Prostate gland (tissue), 2 donors: ENCODE results near the gene ELN. TPM values are rescaled to one million over a fixed set of nuclear protein-coding genes. Genes with fewer than 3 reads are reported as not detected.

Source experiments
- DNase-seq: peaks from one replicate; pipeline ENCODE4 v3.0.0-alpha.2; 2019; ENCODE audit warnings: low spot score
- H3K27ac ChIP-seq, 2 donors: fragments of 200-600 bp; sonication (generic); 2 replicates each; pipeline ENCODE4 v1.5.1; 2017 to 2019
- H3K27me3 ChIP-seq: fragments of 200-600 bp; sonication (generic); replicated peaks from 2 replicates; pipeline ENCODE4 v1.5.1; 2019; ENCODE audit not compliant: insufficient read depth
- H3K36me3 ChIP-seq, 2 donors: fragments of 200-600 bp; sonication (generic); 1 replicate in 1 of 2; 2 replicates in 1 of 2; pipeline versions ENCODE4 v1.5.1 to v1.8.1; 2017 to 2019
- H3K4me1 ChIP-seq: fragments of 200-600 bp; sonication (generic); replicated peaks from 2 replicates; pipeline ENCODE4 v1.5.1; 2019
- H3K4me3 ChIP-seq, 2 donors: fragments of 200-600 bp; sonication (generic); 2 replicates each; pipeline ENCODE4 v1.5.1; 2017 to 2019
- H3K9me3 ChIP-seq: fragments of 200-600 bp; sonication (generic); 2 replicates; pipeline ENCODE4 v1.5.1; 2017
- POLR2A ChIP-seq: fragments of 450-650 bp; IDR thresholded peaks from one replicate; pipeline ENCODE4 v1.6.1; 2016; ENCODE audit warnings: antibody characterized with exemption, mild to moderate bottlenecking
- POLR2AphosphoS5 ChIP-seq: sonication (generic); formaldehyde crosslinking; IDR thresholded peaks from one replicate; pipeline ENCODE4 v1.6.1; 2017; ENCODE audit warnings: antibody characterized with exemption
- WGBS: methylation state at CpG from one replicate; pipeline ENCODE4 v1.1.5; 2018; 5-methylcytosine and 5-hydroxymethylcytosine counted together
- intact Hi-C: fragments of 100-400 bp; cut with DNase I; formaldehyde crosslinking; loops from one replicate; pipeline ENCODE4 v1.14.2; 2022
- total RNA-seq, 2 donors: library from RNA; depleted of rRNA; stranded (reverse); fragments of >200 nt; gene quantifications; one replicate each; pipeline ENCODE4 v1.1.0, GENCODE V29; 2016
- TF ChIP-seq, protein P1 (sequence below), 4 experiments: fragments of 200-600 bp in 2 of 4; fragments of 450-650 bp in 2 of 4; sonication (generic) in 2 of 4; IDR thresholded peaks; 1 replicate in 3 of 4; 2 replicates in 1 of 4; pipeline ENCODE4 v1.5.1; 2016 to 2019; ENCODE audit warnings: antibody characterized with exemption in 4 of 4, mild to moderate bottlenecking in 2 of 4, moderate library complexity in 2 of 4

The ELN gene
- total RNA-seq, 2 donors from 2014 or later = 34.7 to 93.4 TPM

DNA sequence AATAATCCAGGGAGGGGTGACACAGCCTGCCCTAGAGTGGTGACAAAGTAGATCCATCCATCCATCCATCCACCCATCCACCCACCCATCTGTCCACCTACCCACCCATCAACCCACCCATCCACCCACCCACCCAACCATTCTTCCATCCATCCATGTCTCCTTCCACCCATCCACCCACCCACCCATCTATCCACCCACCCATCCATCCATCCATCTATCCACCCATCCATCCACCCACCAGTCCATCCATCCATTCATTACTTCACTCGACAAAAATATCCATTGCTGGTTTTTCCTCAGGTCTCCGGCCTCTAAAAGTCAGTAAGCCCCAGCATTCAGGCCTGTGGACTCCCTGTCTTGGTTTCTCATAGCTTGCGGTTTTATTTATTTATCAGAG, 43.1 kb downstream of the ELN start:
- Histone ChIP-seq H3K4me3 (no peak overlapping the region), H3K4me1 (no peaks in the 10 kb centered on the region), H3K27me3 (no peaks in the 10 kb centered on the region), H3K9me3 (no peaks in the 10 kb centered on the region), H3K27ac (no peak overlapping the region), H3K36me3 (no peaks in the 10 kb centered on the region)
- no peak for TF ChIP-seq POLR2AphosphoS5
- intact Hi-C loops = no loop called here
- WGBS = 98% methylated on average over 3 of the region's 3 CpGs
- DNase-seq = no peak

DNA sequence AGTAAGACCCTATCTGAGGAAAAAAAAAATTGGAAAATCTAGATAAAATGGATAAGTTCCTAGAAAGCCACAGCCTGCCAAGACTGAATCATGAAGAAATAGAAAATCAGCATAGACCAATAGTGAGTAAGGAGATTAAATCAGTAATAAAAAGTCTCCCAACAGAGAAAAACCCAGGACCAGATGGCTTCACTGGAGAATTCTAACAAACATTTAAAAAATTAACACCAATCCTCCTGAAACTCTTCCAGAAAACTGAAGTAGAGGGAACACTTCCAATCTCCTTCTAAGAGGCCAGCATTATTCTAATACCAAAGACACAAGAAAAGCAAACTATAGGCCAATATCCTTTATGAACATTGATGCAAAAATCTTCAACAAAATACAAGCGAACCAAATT, 46.8 kb downstream of the ELN start:
- H3K27me3 ChIP-seq = no peaks in the 10 kb centered on the region
- no peak overlapping the region for H3K4me3 ChIP-seq
- TF ChIP-seq, protein P1, sequence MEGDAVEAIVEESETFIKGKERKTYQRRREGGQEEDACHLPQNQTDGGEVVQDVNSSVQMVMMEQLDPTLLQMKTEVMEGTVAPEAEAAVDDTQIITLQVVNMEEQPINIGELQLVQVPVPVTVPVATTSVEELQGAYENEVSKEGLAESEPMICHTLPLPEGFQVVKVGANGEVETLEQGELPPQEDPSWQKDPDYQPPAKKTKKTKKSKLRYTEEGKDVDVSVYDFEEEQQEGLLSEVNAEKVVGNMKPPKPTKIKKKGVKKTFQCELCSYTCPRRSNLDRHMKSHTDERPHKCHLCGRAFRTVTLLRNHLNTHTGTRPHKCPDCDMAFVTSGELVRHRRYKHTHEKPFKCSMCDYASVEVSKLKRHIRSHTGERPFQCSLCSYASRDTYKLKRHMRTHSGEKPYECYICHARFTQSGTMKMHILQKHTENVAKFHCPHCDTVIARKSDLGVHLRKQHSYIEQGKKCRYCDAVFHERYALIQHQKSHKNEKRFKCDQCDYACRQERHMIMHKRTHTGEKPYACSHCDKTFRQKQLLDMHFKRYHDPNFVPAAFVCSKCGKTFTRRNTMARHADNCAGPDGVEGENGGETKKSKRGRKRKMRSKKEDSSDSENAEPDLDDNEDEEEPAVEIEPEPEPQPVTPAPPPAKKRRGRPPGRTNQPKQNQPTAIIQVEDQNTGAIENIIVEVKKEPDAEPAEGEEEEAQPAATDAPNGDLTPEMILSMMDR (IDR thresholded peaks at IDR 0.05) = no peak
- TF ChIP-seq POLR2A (no peak), POLR2AphosphoS5 (no peak)
- H3K36me3 ChIP-seq = no peaks in the 10 kb centered on the region
- DNase-seq = no peak
- H3K4me1 ChIP-seq = no peaks in the 10 kb centered on the region
- no peak overlapping the region for H3K27ac ChIP-seq
- H3K9me3 ChIP-seq = no peaks in the 10 kb centered on the region
- intact Hi-C loops = no loop called here
- WGBS = 94% methylated on average over 1 of the region's 1 CpG

DNA sequence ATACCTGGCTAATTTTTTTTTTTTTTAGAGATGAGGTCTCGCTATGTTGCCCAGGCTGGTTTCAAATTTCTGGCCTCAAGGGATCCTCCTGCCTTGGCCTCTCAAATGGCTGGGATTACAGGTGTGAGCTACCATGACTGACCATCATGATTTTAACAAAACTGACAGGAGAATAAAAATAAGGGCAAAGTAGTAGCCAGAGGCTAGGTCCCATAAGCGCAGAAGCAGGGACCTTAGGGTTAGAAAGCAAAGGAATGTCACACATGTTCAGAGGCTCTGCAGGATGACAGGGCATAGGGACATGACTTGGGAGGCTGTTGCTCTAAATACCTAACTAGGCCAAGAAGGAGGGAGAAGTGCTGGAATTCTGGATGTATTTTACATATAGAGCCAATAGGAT, 50.5 kb downstream of the ELN start:
- no peak overlapping the region for H3K27ac ChIP-seq
- no peak for DNase-seq
- H3K9me3 ChIP-seq = no peaks in the 10 kb centered on the region
- H3K27me3 ChIP-seq = no peaks in the 10 kb centered on the region
- no peak overlapping the region for H3K4me3 ChIP-seq
- TF ChIP-seq POLR2A = no peak
- TF ChIP-seq, protein P1 (IDR thresholded peaks at IDR 0.05) = no peak
- no peak for TF ChIP-seq POLR2AphosphoS5
- intact Hi-C loops = no loop called here
- H3K36me3 ChIP-seq = no peaks in the 10 kb centered on the region
- H3K4me1 ChIP-seq = peaks cover 3% of the 10 kb centered on the region
- WGBS = 89% methylated on average over 2 of the region's 2 CpGs

DNA sequence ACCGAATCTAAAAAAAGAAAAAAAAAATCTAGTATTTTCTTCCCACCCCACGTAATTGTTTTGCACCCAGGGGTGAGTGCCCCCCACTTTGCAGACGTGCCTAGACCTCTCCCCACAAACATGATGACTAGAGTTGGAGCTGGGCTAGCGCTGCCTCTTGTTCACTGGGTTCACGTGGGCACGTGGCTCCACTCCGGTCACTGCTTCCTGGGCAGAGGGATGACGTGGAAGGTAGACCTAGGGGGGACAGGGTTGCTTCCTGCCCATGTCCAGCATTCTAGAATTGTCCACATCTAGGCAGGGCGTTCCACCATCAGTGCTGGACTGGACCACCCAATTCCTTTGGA, 54.8 kb downstream of the ELN start:
- peaks cover 3% of the 10 kb centered on the region for H3K4me1 ChIP-seq

DNA sequence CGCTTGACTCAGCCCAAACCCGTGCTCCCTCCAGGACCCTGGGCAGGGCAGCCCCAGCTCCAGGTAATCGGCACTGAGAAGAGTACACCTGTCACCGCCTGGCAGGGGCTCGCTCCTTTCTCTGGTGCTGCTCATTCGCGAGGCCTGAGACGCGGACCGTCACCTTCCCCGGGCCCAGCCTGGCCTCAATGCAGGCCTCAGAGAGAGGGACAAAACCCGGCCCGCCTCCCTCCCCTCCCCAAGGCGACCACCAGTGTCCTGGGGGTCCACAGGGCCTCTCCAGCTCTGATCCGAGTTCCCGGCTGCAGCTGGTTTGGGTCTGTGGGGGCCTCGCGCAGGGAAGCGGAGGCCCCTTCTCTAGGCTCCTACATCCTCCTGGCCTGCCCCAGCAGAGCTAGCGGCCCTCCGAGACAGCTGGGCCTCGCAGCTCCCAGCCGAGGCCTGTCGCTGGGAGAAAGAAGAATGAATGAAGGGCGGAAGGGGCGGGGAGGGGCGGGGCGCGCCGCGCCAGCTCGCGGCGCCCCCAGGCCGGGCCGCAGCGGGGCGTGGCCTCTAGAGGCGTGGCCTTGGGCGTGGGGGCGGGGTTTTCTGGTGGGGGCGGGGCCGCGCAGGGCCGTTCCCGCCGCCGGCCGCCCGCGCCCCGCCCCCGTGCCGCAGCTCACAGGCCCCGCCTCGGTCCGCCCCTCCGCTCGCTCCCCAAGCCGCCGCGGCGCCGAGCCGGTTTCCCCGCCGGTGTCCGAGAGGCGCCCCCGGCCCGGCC, 55.3 kb downstream of the ELN start, which contains the start of gene LIMK1:
Gene LIMK1 (plus strand): TSS at position 688 of the 760 bp plus-strand sequence. CDS start 187 bp downstream, outside the sequence.
- WGBS = 12% methylated on average over 28 of the region's 71 CpGs
- intact Hi-C loops = no loop called here
- no peaks in the 10 kb centered on the region for H3K27me3 ChIP-seq
- H3K4me1 ChIP-seq = peaks cover 3% of the 10 kb centered on the region
- TF ChIP-seq, protein P1 (IDR thresholded peaks at IDR 0.05) = no peak
- TF ChIP-seq POLR2A (peak; percentile 19), POLR2AphosphoS5 (no peak)
- H3K4me3 ChIP-seq = peak within 1 kb of the TSS; percentile 66 to 70
- DNase-seq = peak; percentile 74
- no peaks in the 10 kb centered on the region for H3K36me3 ChIP-seq
- no peaks in the 10 kb centered on the region for H3K9me3 ChIP-seq
- H3K27ac ChIP-seq = peak within 1 kb of the TSS; percentile 55 to 67

More for the DNA sequence above, 54.8 kb downstream of the ELN start:
- TF ChIP-seq POLR2AphosphoS5 (no peak), POLR2A (no peak)
- TF ChIP-seq, protein P1 (IDR thresholded peaks at IDR 0.05) = no peak
- H3K9me3 ChIP-seq = no peaks in the 10 kb centered on the region
- H3K36me3 ChIP-seq = no peaks in the 10 kb centered on the region
- no peak for DNase-seq
- intact Hi-C loops = no loop called here
- no peak overlapping the region for H3K4me3 ChIP-seq
- WGBS = 86% methylated on average over 9 of the region's 9 CpGs
- no peaks in the 10 kb centered on the region for H3K27me3 ChIP-seq
- H3K27ac ChIP-seq = no peak overlapping the region
